Activated T-helper 17 cell treated with anti-CD3 and anti-CD28 coated beads, Interleukin-2, amount 50 U/mL, for 72 hours (primary cell): ENCODE measurements around the gene DCDC1. TPM values are rescaled to one million over a fixed set of nuclear protein-coding genes. Genes with fewer than 3 reads are reported as not detected.
"Not testable (repeated sequence)": the region's sequence is repeated elsewhere in the genome, so short reads cannot be mapped to it uniquely, and the experiment has no call there.

Experiments used
- ATAC-seq: fragments of 150-1000 bp; cut with Tn5 transposase; replicated peaks from 2 replicates; pipeline ENCODE4 v1.10.0; 2021; ENCODE audit warnings: mild to moderate bottlenecking, moderate library complexity
- H3K27ac Mint-ChIP-seq: one replicate; pipeline ENCODE4 v1.8.0; 2022; ENCODE audit warnings: mixed read lengths
- H3K27me3 Mint-ChIP-seq: one replicate; pipeline ENCODE4 v1.8.0; 2022; ENCODE audit warnings: mixed read lengths
- H3K36me3 Mint-ChIP-seq: one replicate; pipeline ENCODE4 v1.8.0; 2022; ENCODE audit warnings: low read depth, mild to moderate bottlenecking, mixed read lengths
- H3K4me1 Mint-ChIP-seq: one replicate; pipeline ENCODE4 v1.8.0; 2022; ENCODE audit warnings: mixed read lengths
- H3K4me3 Mint-ChIP-seq: one replicate; pipeline ENCODE4 v1.8.0; 2022; ENCODE audit warnings: mild to moderate bottlenecking, mixed read lengths
- H3K9me3 Mint-ChIP-seq: one replicate; pipeline ENCODE4 v1.8.0; 2022; ENCODE audit warnings: mixed read lengths
- total RNA-seq, 2 donors: library from RNA; stranded (reverse); gene quantifications; one replicate each; pipeline ENCODE4 v1.2.3, GENCODE V29; 2022

Gene DCDC1
- total RNA-seq, 2 donors from 2014 or later = 0.11 to 0.26 TPM

GRCh38 chr11:31273527-31273926, 96.0 kb downstream of the DCDC1 start:
- H3K4me3 Mint-ChIP-seq, ATAC-seq, H3K4me1 Mint-ChIP-seq, H3K9me3 Mint-ChIP-seq, H3K27ac Mint-ChIP-seq, H3K36me3 Mint-ChIP-seq, H3K27me3 Mint-ChIP-seq: not testable (repeated sequence)

GRCh38 chr11:31267720-31268119, 101.8 kb downstream of the DCDC1 start:
- Mint-ChIP-seq H3K4me3 (no peak overlapping the region), H3K36me3 (no peaks in the 10 kb centered on the region), H3K9me3 (no peaks in the 10 kb centered on the region), H3K27ac (no peak overlapping the region), H3K27me3 (no peaks in the 10 kb centered on the region), H3K4me1 (no peaks in the 10 kb centered on the region)
- ATAC-seq = no peak

GRCh38 chr11:31264834-31265233, 104.7 kb downstream of the DCDC1 start:
- H3K36me3 Mint-ChIP-seq = no peaks in the 10 kb centered on the region
- no peaks in the 10 kb centered on the region for H3K4me1 Mint-ChIP-seq
- H3K4me3 Mint-ChIP-seq = no peak overlapping the region
- no peaks in the 10 kb centered on the region for H3K27me3 Mint-ChIP-seq
- no peak overlapping the region for H3K27ac Mint-ChIP-seq
- no peaks in the 10 kb centered on the region for H3K9me3 Mint-ChIP-seq
- no peak for ATAC-seq

GRCh38 chr11:31262761-31263160, 106.8 kb downstream of the DCDC1 start:
- no peak for ATAC-seq
- no peaks in the 10 kb centered on the region for H3K9me3 Mint-ChIP-seq
- H3K4me3 Mint-ChIP-seq = no peak overlapping the region
- no peaks in the 10 kb centered on the region for H3K4me1 Mint-ChIP-seq
- no peak overlapping the region for H3K27ac Mint-ChIP-seq
- H3K27me3 Mint-ChIP-seq = no peaks in the 10 kb centered on the region
- no peaks in the 10 kb centered on the region for H3K36me3 Mint-ChIP-seq

- H3K9me3 Mint-ChIP-seq = no peaks in the 10 kb centered on the region
- ATAC-seq = no peak
Measured at GRCh38 chr11:31259797-31260196, 109.7 kb downstream of the DCDC1 start.

GRCh38 chr11:31254415-31254814, 115.1 kb downstream of the DCDC1 start:
- no peaks in the 10 kb centered on the region for H3K36me3 Mint-ChIP-seq
- no peak overlapping the region for H3K27ac Mint-ChIP-seq
- H3K4me3 Mint-ChIP-seq = no peak overlapping the region

More at GRCh38 chr11:31259797-31260196, 109.7 kb downstream of the DCDC1 start:
- Mint-ChIP-seq H3K27ac (no peak overlapping the region), H3K4me3 (no peak overlapping the region), H3K27me3 (no peaks in the 10 kb centered on the region), H3K36me3 (no peaks in the 10 kb centered on the region), H3K4me1 (no peaks in the 10 kb centered on the region)

GRCh38 chr11:31248768-31249167, 120.8 kb downstream of the DCDC1 start:
- H3K36me3 Mint-ChIP-seq = no peaks in the 10 kb centered on the region
- H3K4me3 Mint-ChIP-seq = no peak overlapping the region

More at GRCh38 chr11:31254415-31254814, 115.1 kb downstream of the DCDC1 start:
- ATAC-seq = no peak
- H3K9me3 Mint-ChIP-seq = no peaks in the 10 kb centered on the region
- H3K4me1 Mint-ChIP-seq = no peaks in the 10 kb centered on the region
- H3K27me3 Mint-ChIP-seq = peaks cover 7% of the 10 kb centered on the region

GRCh38 chr11:31247321-31247720, 122.2 kb downstream of the DCDC1 start:
- Mint-ChIP-seq H3K9me3 (no peaks in the 10 kb centered on the region), H3K4me3 (no peak overlapping the region), H3K36me3 (no peaks in the 10 kb centered on the region), H3K27ac (no peak overlapping the region), H3K4me1 (no peaks in the 10 kb centered on the region), H3K27me3 (peaks cover 10% of the 10 kb centered on the region)
- ATAC-seq = no peak

More at GRCh38 chr11:31248768-31249167, 120.8 kb downstream of the DCDC1 start:
- Mint-ChIP-seq H3K27ac (no peak overlapping the region), H3K27me3 (peaks cover 10% of the 10 kb centered on the region), H3K4me1 (no peaks in the 10 kb centered on the region), H3K9me3 (no peaks in the 10 kb centered on the region)
- no peak for ATAC-seq

- Mint-ChIP-seq H3K27ac (no peak overlapping the region), H3K4me1 (no peaks in the 10 kb centered on the region), H3K36me3 (no peaks in the 10 kb centered on the region), H3K9me3 (no peaks in the 10 kb centered on the region), H3K27me3 (peaks cover 8% of the 10 kb centered on the region), H3K4me3 (no peak overlapping the region)
- ATAC-seq = no peak
Measured at GRCh38 chr11:31246451-31247165, 122.9 kb downstream of the DCDC1 start.

GRCh38 chr11:31243706-31244105, 125.8 kb downstream of the DCDC1 start:
- Mint-ChIP-seq H3K4me1 (no peaks in the 10 kb centered on the region), H3K4me3 (no peak overlapping the region)
- ATAC-seq = no peak

GRCh38 chr11:31240340-31240904, 129.1 kb downstream of the DCDC1 start:
- Mint-ChIP-seq H3K27me3 (peaks cover 3% of the 10 kb centered on the region), H3K9me3 (no peaks in the 10 kb centered on the region), H3K4me1 (no peaks in the 10 kb centered on the region), H3K36me3 (no peaks in the 10 kb centered on the region), H3K27ac (no peak overlapping the region), H3K4me3 (no peak overlapping the region)
- ATAC-seq = no peak

More at GRCh38 chr11:31243706-31244105, 125.8 kb downstream of the DCDC1 start:
- peaks cover 3% of the 10 kb centered on the region for H3K27me3 Mint-ChIP-seq
- H3K36me3 Mint-ChIP-seq = no peaks in the 10 kb centered on the region
- H3K9me3 Mint-ChIP-seq = no peaks in the 10 kb centered on the region
- no peak overlapping the region for H3K27ac Mint-ChIP-seq

GRCh38 chr11:31237819-31238760, 131.4 kb downstream of the DCDC1 start:
- H3K4me3 Mint-ChIP-seq = no peak overlapping the region
- H3K4me1 Mint-ChIP-seq = no peaks in the 10 kb centered on the region
- no peaks in the 10 kb centered on the region for H3K9me3 Mint-ChIP-seq
- peaks cover 3% of the 10 kb centered on the region for H3K27me3 Mint-ChIP-seq
- no peaks in the 10 kb centered on the region for H3K36me3 Mint-ChIP-seq
- ATAC-seq = no peak
- H3K27ac Mint-ChIP-seq = no peak overlapping the region

- no peak overlapping the region for H3K27ac Mint-ChIP-seq
- no peaks in the 10 kb centered on the region for H3K36me3 Mint-ChIP-seq
- no peak overlapping the region for H3K4me3 Mint-ChIP-seq
- peaks cover 3% of the 10 kb centered on the region for H3K27me3 Mint-ChIP-seq
- no peaks in the 10 kb centered on the region for H3K9me3 Mint-ChIP-seq
- no peaks in the 10 kb centered on the region for H3K4me1 Mint-ChIP-seq
- ATAC-seq = no peak
Measured at GRCh38 chr11:31236143-31236542, 133.4 kb downstream of the DCDC1 start.

- H3K27ac Mint-ChIP-seq = no peak overlapping the region
- no peaks in the 10 kb centered on the region for H3K36me3 Mint-ChIP-seq
- no peak for ATAC-seq
- no peak overlapping the region for H3K4me3 Mint-ChIP-seq
- peaks cover 3% of the 10 kb centered on the region for H3K27me3 Mint-ChIP-seq
- no peaks in the 10 kb centered on the region for H3K4me1 Mint-ChIP-seq
- H3K9me3 Mint-ChIP-seq = no peaks in the 10 kb centered on the region
Measured at GRCh38 chr11:31233425-31233824, 136.1 kb downstream of the DCDC1 start.
